SH-SY5Y (cell line): ENCODE measurements around the gene MYZAP.

Experiments used
- GATA2 ChIP-seq: IDR thresholded peaks from 2 replicates; pipeline ENCODE4 v1.6.1; 2011; ENCODE audit warnings: mild to moderate bottlenecking, low read depth, low read length
- GATA3 ChIP-seq: IDR thresholded peaks from 2 replicates; pipeline ENCODE4 v1.6.1; 2011; ENCODE audit warnings: low read depth, mild to moderate bottlenecking, low read length, moderate library complexity

The MYZAP gene

DNA sequence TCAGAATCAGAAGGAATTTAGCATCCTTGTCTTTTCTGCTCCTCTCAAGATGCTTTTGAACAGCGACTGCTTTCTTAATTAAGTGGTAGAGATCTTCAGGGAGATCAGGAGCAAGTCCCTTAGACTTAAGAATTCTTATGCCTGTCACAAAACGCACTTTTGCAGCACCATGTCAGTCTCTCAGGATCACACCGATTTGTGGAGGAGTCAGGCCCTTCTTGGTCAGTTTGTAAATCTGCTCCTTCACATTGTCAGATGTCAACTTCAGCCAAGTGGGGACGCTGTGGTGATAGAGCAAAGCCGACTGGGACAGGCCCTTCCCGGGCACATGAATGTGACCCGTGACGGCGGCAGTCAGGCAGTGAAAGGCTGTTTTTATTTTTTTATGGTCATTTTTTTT lies 35.7 kb upstream of the MYZAP start:
- TF ChIP-seq GATA2 (no peak), GATA3 (no peak)

DNA sequence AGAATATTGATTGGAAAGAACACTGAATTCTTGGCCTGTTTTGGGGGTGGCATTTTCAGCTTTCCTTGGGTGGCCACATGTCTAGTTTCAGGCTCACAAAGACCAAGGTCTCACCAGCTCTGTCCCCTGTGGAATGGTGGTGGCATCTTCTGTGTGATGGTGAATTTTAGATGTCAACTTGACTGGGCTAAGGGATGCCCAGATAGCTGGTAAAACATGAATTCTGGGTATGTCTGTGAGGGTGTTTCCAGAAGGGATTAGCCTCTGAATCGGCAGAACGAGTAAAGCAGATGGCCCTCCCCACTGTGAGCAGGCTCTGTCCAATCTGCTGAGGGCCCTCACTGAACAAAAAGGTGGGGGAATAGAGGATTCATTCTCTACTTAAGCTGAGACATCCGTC lies 34.4 kb upstream of the MYZAP start:
- TF ChIP-seq GATA3, result no peak

DNA sequence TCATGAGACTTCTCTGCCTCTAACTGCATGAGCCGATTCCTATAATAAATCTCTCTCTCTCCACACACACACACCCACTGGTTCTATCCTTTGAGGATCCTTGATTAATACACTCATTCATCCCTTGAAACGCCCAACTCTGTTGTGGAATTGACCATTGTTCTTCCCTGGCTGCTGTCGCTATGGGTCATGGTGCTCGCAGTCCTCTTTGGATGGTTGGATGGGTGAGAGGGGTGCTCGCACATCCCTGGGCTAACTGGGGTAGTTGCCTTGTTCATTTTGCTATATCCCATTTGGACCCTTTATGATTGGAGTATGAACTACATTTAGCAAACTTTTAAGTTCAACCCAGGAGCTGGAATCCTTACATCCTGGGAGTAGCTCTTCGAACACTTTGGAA lies 33.9 kb upstream of the MYZAP start:
- TF ChIP-seq GATA2 (no peak), GATA3 (no peak)

DNA sequence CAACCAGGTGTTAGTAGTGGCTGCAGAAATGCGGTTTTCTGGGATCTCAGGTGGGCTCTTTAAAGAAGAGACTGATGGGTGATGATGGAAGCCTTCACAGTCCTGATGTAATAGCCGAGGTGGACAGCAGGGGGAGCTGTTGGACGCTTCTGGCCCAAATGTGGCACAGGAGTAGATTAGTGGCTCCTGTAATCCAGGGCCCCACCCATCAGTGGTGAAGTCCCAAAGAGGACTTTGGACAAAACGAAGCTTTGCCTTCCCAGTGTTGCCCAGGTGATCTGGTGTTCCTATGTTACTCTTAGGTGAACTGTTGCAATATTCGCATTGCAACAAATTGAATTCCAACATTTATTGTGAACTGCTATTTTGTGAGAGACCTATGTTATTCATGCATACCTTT lies 31.8 kb upstream of the MYZAP start:
- TF ChIP-seq GATA3, result no peak
- TF ChIP-seq GATA2, result no peak

- TF ChIP-seq GATA3 (no peak), GATA2 (no peak)
Observed at GRCh38 chr15:57561041-57561711, 30.5 kb upstream of the MYZAP start.

DNA sequence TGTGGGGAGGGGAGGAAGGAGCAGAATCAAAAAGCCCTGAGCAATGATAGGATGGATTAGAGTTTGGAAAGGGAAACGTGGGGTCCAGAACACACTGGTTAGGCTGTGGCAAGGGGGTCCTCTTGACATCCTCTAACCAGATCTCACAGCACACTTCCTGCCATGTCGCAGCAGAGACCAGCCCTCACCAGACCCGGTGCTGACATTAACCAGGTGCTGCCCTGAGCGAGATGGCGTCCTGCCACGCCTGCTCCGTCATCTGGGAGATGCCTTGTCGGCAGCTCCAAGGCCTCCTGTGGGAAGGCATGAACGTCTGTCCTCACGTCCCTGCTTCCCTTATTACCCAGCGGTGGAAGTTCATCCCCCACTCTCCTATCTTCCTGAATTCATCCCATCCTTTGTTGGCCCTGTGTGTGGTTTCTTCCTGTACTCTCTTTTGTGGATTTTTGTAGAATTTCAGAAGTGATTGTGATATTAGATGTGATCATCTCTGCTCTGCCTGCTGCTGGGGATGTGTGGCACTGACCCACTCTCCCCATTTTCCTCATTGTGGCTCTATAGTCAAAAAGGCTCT lies 29.4 kb upstream of the MYZAP start:
- TF ChIP-seq GATA2 (no peak), GATA3 (no peak)

DNA sequence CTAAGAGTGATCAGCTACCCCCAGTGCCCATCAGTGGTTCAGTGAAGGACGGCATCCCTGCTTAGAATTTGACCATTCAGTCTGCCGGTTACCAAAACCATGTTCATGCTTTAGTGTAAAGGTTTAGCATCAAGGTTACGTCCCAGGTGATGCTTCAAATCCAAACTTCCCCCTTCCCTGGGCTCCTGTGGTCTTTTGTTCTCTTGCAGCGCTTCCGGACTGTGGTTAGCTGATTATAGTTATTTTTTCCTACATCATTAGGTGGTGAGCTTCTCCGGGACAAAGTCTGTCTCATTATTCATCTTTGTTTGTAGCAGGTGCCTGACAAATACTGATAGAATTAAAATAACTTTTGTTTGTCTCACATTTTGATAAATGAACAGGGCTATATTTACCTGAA lies 28.3 kb upstream of the MYZAP start:
- TF ChIP-seq GATA2 (no peak), GATA3 (no peak)

- TF ChIP-seq GATA2, result no peak
- no peak for TF ChIP-seq GATA3
Observed at GRCh38 chr15:57565311-57565710, 26.4 kb upstream of the MYZAP start.

GRCh38 chr15:57566834-57567233 lies 24.9 kb upstream of the MYZAP start:
- TF ChIP-seq GATA3 (no peak), GATA2 (no peak)

- TF ChIP-seq GATA2 (no peak), GATA3 (no peak)
Observed at GRCh38 chr15:57567891-57568290, 23.8 kb upstream of the MYZAP start.

DNA sequence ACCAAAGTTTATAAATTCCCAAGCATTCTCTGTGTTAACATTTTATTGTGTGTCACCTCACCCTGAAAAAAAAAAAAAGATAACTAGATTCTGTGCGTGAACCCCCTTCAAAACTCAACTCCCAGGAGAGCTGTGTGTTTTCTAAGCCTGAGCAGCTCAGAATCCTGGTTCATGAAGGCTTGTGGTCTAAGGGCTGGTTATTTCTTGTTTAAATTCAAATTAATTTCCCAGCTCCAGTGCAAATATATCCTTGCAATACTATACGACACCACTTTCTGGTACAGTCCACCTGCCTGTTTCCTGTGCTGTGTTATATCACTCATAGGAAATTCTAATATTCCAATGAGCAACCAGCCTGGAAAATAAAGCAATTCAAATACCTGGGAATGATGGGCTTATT lies 23.4 kb upstream of the MYZAP start:
- TF ChIP-seq GATA2 (no peak), GATA3 (no peak)

DNA sequence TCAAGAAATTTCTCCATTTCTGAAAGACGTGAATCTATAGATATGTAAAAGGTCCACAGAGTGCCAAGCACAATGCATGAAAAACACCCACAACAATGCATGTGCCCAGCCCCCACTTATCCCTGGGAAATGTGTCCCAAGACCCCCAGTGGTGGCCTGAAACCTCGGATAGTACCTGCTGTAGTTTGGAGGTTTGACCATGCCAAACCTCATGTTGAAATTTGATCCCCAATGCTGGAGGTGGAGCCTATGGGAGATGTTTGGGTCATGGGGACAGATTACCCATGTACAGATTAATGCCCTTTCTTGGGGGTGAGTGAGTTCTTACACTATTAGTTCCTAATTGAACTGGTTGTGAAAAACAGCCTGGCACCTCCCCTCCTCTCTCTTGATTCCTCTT lies 21.4 kb upstream of the MYZAP start:
- TF ChIP-seq GATA2, result no peak
- no peak for TF ChIP-seq GATA3

DNA sequence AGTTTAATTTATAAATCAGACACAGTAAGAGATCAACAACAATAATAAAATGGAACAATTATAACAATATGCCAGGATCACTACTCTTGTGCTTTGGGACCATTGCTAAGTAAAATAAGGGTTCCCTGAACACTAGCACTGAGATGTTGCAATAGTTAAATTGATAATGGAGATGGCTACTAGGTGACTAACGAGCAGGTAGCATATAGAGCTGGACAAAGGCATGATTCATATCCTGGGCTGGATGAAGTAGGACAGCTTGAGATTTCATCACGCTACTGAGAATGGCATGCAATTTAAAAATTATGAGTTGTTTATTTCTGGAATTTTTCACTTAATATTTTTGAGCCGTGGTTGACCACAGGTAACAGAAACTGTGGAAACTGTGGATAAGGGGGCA lies 20.7 kb upstream of the MYZAP start:
- TF ChIP-seq GATA2, result no peak

DNA sequence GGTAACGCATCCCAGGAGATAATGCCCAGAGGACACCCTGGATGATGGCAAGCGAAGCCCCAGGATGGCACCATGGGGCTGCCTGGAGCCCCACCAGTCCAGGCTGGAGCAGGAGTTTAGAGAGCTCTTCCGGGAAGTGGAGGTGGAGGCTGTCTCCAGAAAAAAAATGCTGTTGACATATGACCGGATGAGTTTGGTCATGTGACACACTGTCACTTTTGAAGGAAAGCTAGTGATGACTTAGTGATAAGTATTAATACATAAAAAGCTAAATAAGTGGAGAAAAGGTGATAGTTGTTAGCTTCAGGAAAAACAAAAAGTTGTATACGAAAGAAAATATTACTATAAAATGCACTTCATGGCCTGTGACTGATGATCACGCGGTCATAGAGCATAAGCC lies 20.0 kb upstream of the MYZAP start:
- no peak for TF ChIP-seq GATA2
- TF ChIP-seq GATA3, result no peak

- TF ChIP-seq GATA3 (no peak), GATA2 (no peak)
Observed at GRCh38 chr15:57572468-57572867, 19.2 kb upstream of the MYZAP start.

DNA sequence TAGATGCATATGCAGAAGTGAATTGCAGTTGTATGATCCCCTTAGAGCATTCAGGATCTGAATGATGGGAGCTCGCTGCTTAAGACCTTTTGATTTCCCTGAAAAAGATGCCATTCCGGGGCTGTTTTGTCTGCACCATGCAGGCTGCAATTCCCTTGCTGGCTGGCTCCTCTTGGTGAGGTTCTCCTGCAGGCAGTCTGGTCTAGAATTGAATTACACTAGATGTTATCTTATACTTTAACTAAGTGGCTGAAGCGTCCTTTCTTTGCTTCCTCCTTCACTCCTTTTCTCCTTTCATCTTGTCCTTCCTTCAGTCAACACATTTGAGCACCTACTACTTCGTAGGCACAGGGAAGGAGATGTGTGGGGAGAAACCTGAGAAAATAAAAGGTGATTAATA lies 18.6 kb upstream of the MYZAP start:
- no peak for TF ChIP-seq GATA2
- no peak for TF ChIP-seq GATA3

DNA sequence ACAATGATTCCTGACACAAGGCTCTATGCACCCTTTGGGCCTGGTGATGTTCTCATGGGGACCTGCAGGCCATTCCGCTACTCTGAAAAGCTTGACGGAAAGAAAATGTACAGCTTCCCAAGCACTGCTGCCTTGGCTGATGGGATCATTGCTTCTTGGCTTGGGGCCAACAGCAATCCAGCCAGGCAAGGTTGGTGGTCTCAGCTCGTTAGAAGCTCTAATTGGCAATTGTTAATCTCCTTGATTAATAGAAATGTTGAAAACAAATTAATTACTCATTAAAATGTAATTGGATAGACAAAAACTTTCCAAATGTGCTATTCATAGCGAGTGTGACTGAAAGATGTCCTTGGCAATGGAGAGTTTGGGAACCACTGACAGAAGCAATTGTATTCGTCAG lies 16.3 kb upstream of the MYZAP start:
- no peak for TF ChIP-seq GATA3
- no peak for TF ChIP-seq GATA2

GRCh38 chr15:57578288-57578900 lies 13.3 kb upstream of the MYZAP start:
- TF ChIP-seq GATA2 (no peak), GATA3 (no peak)
